Measurements from ENCODE around the gene TCEAL8. TPM values are rescaled to one million over a fixed set of nuclear protein-coding genes. Genes with fewer than 3 reads are reported as not detected.
"Not testable (repeated sequence)": the region's sequence is repeated elsewhere in the genome, so short reads cannot be mapped to it uniquely, and the experiment has no call there.

Gene TCEAL8
- total RNA-seq, 1 experiment from 2014 or later = 13.9 TPM

- ChIA-PET POLR2A (no interaction called here), CTCF (no interaction called here)
- Histone ChIP-seq H3K9me3 (ENCODE audit: control insufficient read depth, insufficient read depth, low read depth, low read length) (no peaks in the 10 kb centered on the region), H3K36me3 (ENCODE audit: control insufficient read depth, insufficient read depth, low read length) (no peaks in the 10 kb centered on the region), H3K4me3 (ENCODE audit: low read depth in 2 of 2, low read length in 2 of 2) (no peak overlapping the region), H3K4me1 (ENCODE audit: control insufficient read depth, insufficient read depth, low read length) (no peaks in the 10 kb centered on the region), H3K27ac (ENCODE audit: low read length) (no peak overlapping the region), H3K27me3 (ENCODE audit: control insufficient read depth, insufficient read depth, low read length) (no peaks in the 10 kb centered on the region; the same call in 1 of the 2 replicates)
- TF ChIP-seq TCF7L2 (IDR thresholded peaks at IDR 0.05; ENCODE audit: low read depth, low read length) = no peak
- no peak for TF ChIP-seq POLR2AphosphoS5 (IDR thresholded peaks at IDR 0.05; ENCODE audit: low read depth, low read length)
- no peak for TF ChIP-seq SIN3A (IDR thresholded peaks at IDR 0.05; ENCODE audit: borderline replicate concordance, insufficient read depth, low read depth, low read length)
- no peak for TF ChIP-seq REST (IDR thresholded peaks at IDR 0.05; ENCODE audit: insufficient read depth in 1 of 2, low read depth in 2 of 2, low read length in 1 of 2)
- TF ChIP-seq CTCF (IDR thresholded peaks at IDR 0.05) = no peak
- no TSS peak for BruUV-seq (replicated peaks)
- DNase-seq (ENCODE audit: low read depth, low spot score) (no peak), ATAC-seq (no peak)
- in situ Hi-C loops (cut with HindIII; ENCODE audit: low pct_unique_long_range_greater_than_20kb, low sequenced_read_pairs) (no loop called here), intact Hi-C loops (cut with micrococcal nuclease; ENCODE audit: unreplicated experiment) (no loop called here)
Measured at GRCh38 chrX:103234869-103235268, 20.1 kb downstream of the TCEAL8 start.

GRCh38 chrX:103233263-103233662 lies 21.7 kb downstream of the TCEAL8 start:
- TF ChIP-seq REST (IDR thresholded peaks at IDR 0.05; ENCODE audit: insufficient read depth in 1 of 2, low read depth in 2 of 2, low read length in 1 of 2) = no peak
- no peak for TF ChIP-seq POLR2AphosphoS5 (IDR thresholded peaks at IDR 0.05; ENCODE audit: low read depth, low read length)
- no peak for TF ChIP-seq SIN3A (IDR thresholded peaks at IDR 0.05; ENCODE audit: borderline replicate concordance, insufficient read depth, low read depth, low read length)
- no peak for TF ChIP-seq TCF7L2 (IDR thresholded peaks at IDR 0.05; ENCODE audit: low read depth, low read length)
- TF ChIP-seq CTCF (IDR thresholded peaks at IDR 0.05) = no peak
- Histone ChIP-seq H3K4me3 (ENCODE audit: low read depth in 2 of 2, low read length in 2 of 2) (no peak overlapping the region), H3K4me1 (ENCODE audit: control insufficient read depth, insufficient read depth, low read length) (no peaks in the 10 kb centered on the region), H3K36me3 (ENCODE audit: control insufficient read depth, insufficient read depth, low read length) (no peaks in the 10 kb centered on the region), H3K27ac (ENCODE audit: low read length) (no peak overlapping the region), H3K27me3 (ENCODE audit: control insufficient read depth, insufficient read depth, low read length) (no peaks in the 10 kb centered on the region; the same call in 1 of the 2 replicates), H3K9me3 (ENCODE audit: control insufficient read depth, insufficient read depth, low read depth, low read length) (no peaks in the 10 kb centered on the region)
- DNase-seq (ENCODE audit: low read depth, low spot score) = no peak
- ChIA-PET CTCF (no interaction called here), POLR2A (no interaction called here)
- intact Hi-C loops (cut with micrococcal nuclease; ENCODE audit: unreplicated experiment) (no loop called here), in situ Hi-C loops (cut with HindIII; ENCODE audit: low pct_unique_long_range_greater_than_20kb, low sequenced_read_pairs) (no loop called here)
- ATAC-seq = no peak
- BruUV-seq (replicated peaks) = no TSS peak

GRCh38 chrX:103225918-103226317 lies 29.0 kb downstream of the TCEAL8 start:
- H3K9me3 ChIP-seq (ENCODE audit: control insufficient read depth, insufficient read depth, low read depth, low read length); in situ Hi-C loops (cut with HindIII; ENCODE audit: low pct_unique_long_range_greater_than_20kb, low sequenced_read_pairs); BruUV-seq (replicated peaks); ATAC-seq; H3K27ac ChIP-seq (ENCODE audit: low read length); H3K4me1 ChIP-seq (ENCODE audit: control insufficient read depth, insufficient read depth, low read length); CTCF ChIA-PET; H3K27me3 ChIP-seq (ENCODE audit: control insufficient read depth, insufficient read depth, low read length); DNase-seq (ENCODE audit: low read depth, low spot score); H3K36me3 ChIP-seq (ENCODE audit: control insufficient read depth, insufficient read depth, low read length); intact Hi-C loops (cut with micrococcal nuclease; ENCODE audit: unreplicated experiment); H3K4me3 ChIP-seq (ENCODE audit: low read depth in 2 of 2, low read length in 2 of 2); POLR2A ChIA-PET: not testable (repeated sequence)

Data from Panc1 (cell line).